ENCODE data around the gene ZC3H12D. TPM values are rescaled to one million over a fixed set of nuclear protein-coding genes. Genes with fewer than 3 reads are reported as not detected.

Gene ZC3H12D
- total and polyA plus RNA-seq, 2 of the 13 experiments (the other 11 are each of a cell fraction or from before 2014, with no cell fraction given): 1.2 to 2.7 TPM

DNA sequence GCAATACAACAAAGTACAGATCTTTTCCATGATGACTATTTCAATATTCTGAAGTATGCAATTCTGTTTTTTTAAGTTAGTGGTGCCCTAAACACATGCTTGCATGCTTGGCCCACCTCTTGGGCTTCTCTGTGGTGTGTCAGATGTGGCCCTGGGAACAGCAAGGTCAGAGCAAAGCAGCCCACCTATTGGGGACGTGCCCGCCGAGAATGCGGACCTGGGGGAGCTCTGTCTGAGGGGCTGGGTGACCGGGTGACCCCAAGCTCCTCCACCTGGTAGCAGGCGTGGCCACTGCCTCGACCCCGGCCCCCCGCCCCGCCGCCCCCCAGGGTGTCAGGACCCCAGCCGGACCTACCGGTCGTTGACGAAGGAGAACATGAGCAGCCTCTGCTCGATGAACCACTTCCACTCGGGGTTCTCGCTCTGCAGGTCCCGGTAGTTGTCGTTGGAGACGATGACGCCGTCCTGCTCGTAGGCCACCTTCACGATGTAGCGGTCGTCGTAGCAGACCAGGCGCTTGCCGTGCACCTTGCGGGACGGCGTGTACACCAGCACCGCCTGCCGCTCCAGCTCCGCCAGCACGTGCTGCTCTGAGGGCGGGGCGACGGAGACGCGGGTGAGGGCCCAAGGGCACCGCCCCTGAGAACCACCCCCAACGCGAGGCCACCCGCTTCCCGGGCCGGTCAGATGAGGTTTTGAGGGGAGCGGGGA, 28.3 kb downstream of the ZC3H12D start:
- Histone ChIP-seq H3K27me3 (ENCODE audit: control insufficient read depth in 1 of 2, insufficient read depth in 2 of 2, low read length in 2 of 2) (no peaks in the 10 kb centered on the region), H3K9me3 (ENCODE audit: low read length) (no peaks in the 10 kb centered on the region), H3K4me1 (ENCODE audit: insufficient read depth, low read length) (peaks cover 32% of the 10 kb centered on the region), H3K4me3 (replicated peaks in 1 of 3; ENCODE audit: insufficient read depth in 1 of 3, low read depth in 2 of 3, low read length in 3 of 3) (no peak overlapping the region), H3K36me3 (replicated peaks in 1 of 2; ENCODE audit: control insufficient read depth in 1 of 2, insufficient read depth in 2 of 2, low read length in 2 of 2) (no peaks in the 10 kb centered on the region; a peak in 1 of 5 replicates), H3K9ac (ENCODE audit: insufficient read depth, low read depth, low read length) (no peak overlapping the region), H2AFZ (ENCODE audit: low read length) (no peak overlapping the region), H4K20me1 (ENCODE audit: insufficient read depth, low read length) (no peaks in the 10 kb centered on the region), H3K27ac (ENCODE audit: extremely low read length, insufficient read depth, low read length) (no peak overlapping the region), H3K4me2 (ENCODE audit: low read depth, low read length) (no peak overlapping the region), H3K79me2 (ENCODE audit: insufficient read depth, low read length) (no peaks in the 10 kb centered on the region)
- BruUV-seq (replicated peaks): no TSS peak
- POLR2A ChIA-PET: no interaction called here
- no peak for FAIRE-seq
- ATAC-seq: no peak
- 97% methylated on average over 47 of the region's 49 CpGs for WGBS (ENCODE audit: low lambda C conversion rate)
- in situ Hi-C loops (cut with HindIII; ENCODE audit: extremely low pct_ligation_motif_present, low pct_unique_long_range_greater_than_20kb) (no loop called here), intact Hi-C loops (cut with micrococcal nuclease; ENCODE audit: unreplicated experiment) (no loop called here)
- CTCF ChIA-PET (ENCODE audit: low intra/inter-chr PET ratio, low total read pairs): no interaction called here
- no peak for DNase-seq (ENCODE audit: low spot score)
- TF ChIP-seq BHLHE40 (IDR thresholded peaks at IDR 0.05; ENCODE audit: low read length) (no peak), MED1 (CRISPR knock-in tag; IDR thresholded peaks at IDR 0.05) (no peak), SMYD3 (CRISPR knock-in tag; IDR thresholded peaks at IDR 0.05) (no peak), EZH2 (conservative IDR thresholded peaks at IDR 0.05; ENCODE audit: low read depth, low read length) (no peak), ZNF460 (CRISPR knock-in tag; IDR thresholded peaks at IDR 0.05; ENCODE audit: borderline replicate concordance) (no peak), KDM2A (CRISPR knock-in tag; IDR thresholded peaks at IDR 0.05; ENCODE audit: borderline replicate concordance, low read depth) (no peak), TMF1 (CRISPR knock-in tag; IDR thresholded peaks at IDR 0.05; ENCODE audit: low read depth) (no peak), EP300 (IDR thresholded peaks at IDR 0.05; ENCODE audit: low read depth in 2 of 2, low read length in 2 of 2) (no peak), EP300 (CRISPR knock-in tag; IDR thresholded peaks at IDR 0.05; ENCODE audit: borderline replicate concordance) (no peak), CC2D1A (CRISPR knock-in tag; IDR thresholded peaks at IDR 0.05) (no peak), ZFP62 (CRISPR knock-in tag; IDR thresholded peaks at IDR 0.05) (no peak), ZNF605 (CRISPR knock-in tag; IDR thresholded peaks at IDR 0.05) (no peak), ZNF251 (CRISPR knock-in tag; IDR thresholded peaks at IDR 0.05) (no peak), ZNF879 (CRISPR knock-in tag; IDR thresholded peaks at IDR 0.05) (no peak), HNRNPLL (IDR thresholded peaks at IDR 0.05; ENCODE audit: low read depth, low read length, poor library complexity, severe bottlenecking) (no peak)
- TF ChIP-seq, protein P1, sequence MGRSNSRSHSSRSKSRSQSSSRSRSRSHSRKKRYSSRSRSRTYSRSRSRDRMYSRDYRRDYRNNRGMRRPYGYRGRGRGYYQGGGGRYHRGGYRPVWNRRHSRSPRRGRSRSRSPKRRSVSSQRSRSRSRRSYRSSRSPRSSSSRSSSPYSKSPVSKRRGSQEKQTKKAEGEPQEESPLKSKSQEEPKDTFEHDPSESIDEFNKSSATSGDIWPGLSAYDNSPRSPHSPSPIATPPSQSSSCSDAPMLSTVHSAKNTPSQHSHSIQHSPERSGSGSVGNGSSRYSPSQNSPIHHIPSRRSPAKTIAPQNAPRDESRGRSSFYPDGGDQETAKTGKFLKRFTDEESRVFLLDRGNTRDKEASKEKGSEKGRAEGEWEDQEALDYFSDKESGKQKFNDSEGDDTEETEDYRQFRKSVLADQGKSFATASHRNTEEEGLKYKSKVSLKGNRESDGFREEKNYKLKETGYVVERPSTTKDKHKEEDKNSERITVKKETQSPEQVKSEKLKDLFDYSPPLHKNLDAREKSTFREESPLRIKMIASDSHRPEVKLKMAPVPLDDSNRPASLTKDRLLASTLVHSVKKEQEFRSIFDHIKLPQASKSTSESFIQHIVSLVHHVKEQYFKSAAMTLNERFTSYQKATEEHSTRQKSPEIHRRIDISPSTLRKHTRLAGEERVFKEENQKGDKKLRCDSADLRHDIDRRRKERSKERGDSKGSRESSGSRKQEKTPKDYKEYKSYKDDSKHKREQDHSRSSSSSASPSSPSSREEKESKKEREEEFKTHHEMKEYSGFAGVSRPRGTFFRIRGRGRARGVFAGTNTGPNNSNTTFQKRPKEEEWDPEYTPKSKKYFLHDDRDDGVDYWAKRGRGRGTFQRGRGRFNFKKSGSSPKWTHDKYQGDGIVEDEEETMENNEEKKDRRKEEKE (IDR thresholded peaks at IDR 0.05): no peak
- TF ChIP-seq, protein P2, sequence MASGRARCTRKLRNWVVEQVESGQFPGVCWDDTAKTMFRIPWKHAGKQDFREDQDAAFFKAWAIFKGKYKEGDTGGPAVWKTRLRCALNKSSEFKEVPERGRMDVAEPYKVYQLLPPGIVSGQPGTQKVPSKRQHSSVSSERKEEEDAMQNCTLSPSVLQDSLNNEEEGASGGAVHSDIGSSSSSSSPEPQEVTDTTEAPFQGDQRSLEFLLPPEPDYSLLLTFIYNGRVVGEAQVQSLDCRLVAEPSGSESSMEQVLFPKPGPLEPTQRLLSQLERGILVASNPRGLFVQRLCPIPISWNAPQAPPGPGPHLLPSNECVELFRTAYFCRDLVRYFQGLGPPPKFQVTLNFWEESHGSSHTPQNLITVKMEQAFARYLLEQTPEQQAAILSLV (CRISPR knock-in tag; IDR thresholded peaks at IDR 0.05; ENCODE audit: borderline replicate concordance): no peak
- TF ChIP-seq, protein P3, sequence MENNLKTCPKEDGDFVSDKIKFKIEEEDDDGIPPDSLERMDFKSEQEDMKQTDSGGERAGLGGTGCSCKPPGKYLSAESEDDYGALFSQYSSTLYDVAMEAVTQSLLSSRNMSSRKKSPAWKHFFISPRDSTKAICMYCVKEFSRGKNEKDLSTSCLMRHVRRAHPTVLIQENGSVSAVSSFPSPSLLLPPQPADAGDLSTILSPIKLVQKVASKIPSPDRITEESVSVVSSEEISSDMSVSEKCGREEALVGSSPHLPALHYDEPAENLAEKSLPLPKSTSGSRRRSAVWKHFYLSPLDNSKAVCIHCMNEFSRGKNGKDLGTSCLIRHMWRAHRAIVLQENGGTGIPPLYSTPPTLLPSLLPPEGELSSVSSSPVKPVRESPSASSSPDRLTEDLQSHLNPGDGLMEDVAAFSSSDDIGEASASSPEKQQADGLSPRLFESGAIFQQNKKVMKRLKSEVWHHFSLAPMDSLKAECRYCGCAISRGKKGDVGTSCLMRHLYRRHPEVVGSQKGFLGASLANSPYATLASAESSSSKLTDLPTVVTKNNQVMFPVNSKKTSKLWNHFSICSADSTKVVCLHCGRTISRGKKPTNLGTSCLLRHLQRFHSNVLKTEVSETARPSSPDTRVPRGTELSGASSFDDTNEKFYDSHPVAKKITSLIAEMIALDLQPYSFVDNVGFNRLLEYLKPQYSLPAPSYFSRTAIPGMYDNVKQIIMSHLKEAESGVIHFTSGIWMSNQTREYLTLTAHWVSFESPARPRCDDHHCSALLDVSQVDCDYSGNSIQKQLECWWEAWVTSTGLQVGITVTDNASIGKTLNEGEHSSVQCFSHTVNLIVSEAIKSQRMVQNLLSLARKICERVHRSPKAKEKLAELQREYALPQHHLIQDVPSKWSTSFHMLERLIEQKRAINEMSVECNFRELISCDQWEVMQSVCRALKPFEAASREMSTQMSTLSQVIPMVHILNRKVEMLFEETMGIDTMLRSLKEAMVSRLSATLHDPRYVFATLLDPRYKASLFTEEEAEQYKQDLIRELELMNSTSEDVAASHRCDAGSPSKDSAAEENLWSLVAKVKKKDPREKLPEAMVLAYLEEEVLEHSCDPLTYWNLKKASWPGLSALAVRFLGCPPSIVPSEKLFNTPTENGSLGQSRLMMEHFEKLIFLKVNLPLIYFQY (CRISPR knock-in tag; IDR thresholded peaks at IDR 0.05; ENCODE audit: borderline replicate concordance): no peak

Measured in HepG2 (cell line).